ENCODE data around the gene PODXL.

DNA sequence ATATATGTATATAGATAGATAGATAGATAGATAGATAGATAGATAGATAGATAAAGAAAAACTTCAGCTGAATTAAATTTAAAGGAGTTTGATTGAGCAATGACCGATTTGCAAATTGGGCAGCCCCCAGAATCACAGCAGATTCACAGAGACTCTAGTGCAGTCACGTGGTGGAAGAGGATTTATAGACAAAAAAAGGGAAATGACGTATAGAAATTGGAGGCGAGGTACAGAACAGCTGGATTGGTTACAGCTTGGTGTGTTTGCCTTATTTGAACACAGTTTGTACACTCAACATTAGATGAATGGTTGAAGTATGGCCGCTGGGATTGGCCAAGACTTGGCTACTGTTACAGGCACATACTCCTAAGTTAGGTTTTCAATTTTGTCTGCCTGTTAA, 8.2 kb upstream of the PODXL start:
- TF ChIP-seq CTCF (IDR thresholded peaks at IDR 0.05) (no peak), POLR2A (IDR thresholded peaks at IDR 0.05) (no peak), POLR2AphosphoS5 (IDR thresholded peaks at IDR 0.05) (no peak)
